ENCODE measurements around the gene TFB1M. TPM values are rescaled to one million over a fixed set of nuclear protein-coding genes. Genes with fewer than 3 reads are reported as not detected.
A peak's percentile ranks its signal among the peaks of the same experiment; 100 is the strongest.

TFB1M gene
- total RNA-seq, 6 experiments from 2014 or later, result 12.3 to 18.9 (median 16.2) TPM

DNA sequence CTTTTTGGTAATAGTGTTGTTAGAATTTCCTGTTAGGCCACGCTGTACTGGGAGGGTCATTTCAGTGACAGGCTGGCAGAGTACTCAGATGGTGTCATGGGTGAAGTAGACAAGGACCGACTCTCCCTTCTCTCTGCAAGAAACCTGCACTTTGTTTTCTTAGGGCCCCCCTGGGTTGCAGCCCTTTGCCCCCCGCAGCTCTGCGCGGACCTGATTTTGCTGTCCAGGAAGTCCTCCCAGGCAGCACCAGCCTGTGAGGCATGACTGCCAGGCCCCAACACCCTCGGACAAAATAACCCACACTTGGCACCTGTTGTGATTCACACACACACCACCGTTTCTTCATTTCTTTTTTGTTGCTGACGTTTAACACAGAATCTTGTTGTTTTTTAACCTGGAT lies 72.3 kb downstream of the TFB1M start:
- Histone ChIP-seq H3K27me3 (no peaks in the 10 kb centered on the region), H3K4me3 (no peak overlapping the region), H3K4me1 (no peaks in the 10 kb centered on the region), H3K36me3 (no peaks in the 10 kb centered on the region), H3K27ac (no peak overlapping the region), H3K9me3 (no peaks in the 10 kb centered on the region)
- intact Hi-C loops (cut with DNase I), result no loop called here
- 79% methylated on average over 3 of the region's 8 CpGs for WGBS (ENCODE audit: insufficient coverage, low coverage, low lambda C conversion rate, missing lambda C conversion rate)
- ATAC-seq (peak in 1 of 4 donors; percentile 14), DNase-seq (no peak)
- TF ChIP-seq, protein P1, sequence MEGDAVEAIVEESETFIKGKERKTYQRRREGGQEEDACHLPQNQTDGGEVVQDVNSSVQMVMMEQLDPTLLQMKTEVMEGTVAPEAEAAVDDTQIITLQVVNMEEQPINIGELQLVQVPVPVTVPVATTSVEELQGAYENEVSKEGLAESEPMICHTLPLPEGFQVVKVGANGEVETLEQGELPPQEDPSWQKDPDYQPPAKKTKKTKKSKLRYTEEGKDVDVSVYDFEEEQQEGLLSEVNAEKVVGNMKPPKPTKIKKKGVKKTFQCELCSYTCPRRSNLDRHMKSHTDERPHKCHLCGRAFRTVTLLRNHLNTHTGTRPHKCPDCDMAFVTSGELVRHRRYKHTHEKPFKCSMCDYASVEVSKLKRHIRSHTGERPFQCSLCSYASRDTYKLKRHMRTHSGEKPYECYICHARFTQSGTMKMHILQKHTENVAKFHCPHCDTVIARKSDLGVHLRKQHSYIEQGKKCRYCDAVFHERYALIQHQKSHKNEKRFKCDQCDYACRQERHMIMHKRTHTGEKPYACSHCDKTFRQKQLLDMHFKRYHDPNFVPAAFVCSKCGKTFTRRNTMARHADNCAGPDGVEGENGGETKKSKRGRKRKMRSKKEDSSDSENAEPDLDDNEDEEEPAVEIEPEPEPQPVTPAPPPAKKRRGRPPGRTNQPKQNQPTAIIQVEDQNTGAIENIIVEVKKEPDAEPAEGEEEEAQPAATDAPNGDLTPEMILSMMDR (IDR thresholded peaks at IDR 0.05), result no peak
- no peak for TF ChIP-seq POLR2A (IDR thresholded peaks at IDR 0.05)

DNA sequence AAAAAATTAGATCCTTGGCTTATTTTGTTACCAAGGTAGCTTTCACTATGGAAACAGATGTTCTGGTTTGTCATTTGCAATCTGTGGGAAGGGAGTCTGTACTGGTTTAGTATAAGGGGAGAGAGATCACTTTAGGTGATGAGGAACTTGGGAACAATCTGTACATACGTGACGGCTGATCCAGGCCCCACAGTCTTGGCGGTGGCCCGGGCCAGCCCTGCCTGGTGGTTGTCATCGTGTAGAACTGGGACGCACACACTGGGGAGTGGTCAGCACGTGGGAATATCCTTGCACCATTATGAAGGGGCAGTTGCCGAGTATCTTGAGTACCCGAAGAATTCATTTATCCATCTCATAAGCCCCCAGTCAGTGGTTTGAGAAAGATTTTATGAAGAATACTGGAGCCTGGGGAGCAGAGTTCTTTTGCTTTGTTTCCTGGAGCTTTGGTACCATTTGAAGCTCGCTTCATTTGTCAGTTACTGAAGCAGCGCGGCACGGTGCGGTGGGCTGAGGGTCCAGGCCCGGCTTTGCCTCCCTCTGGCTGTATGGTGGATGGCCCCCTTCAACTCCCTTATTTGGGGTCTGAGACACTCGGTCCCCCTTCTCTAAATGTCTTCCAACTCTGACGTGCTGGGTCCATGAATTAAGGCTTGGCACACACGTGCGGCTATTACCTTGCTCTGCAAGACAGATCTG lies 73.2 kb downstream of the TFB1M start:
- Histone ChIP-seq H3K9me3 (no peaks in the 10 kb centered on the region), H3K27me3 (no peaks in the 10 kb centered on the region), H3K36me3 (no peaks in the 10 kb centered on the region), H3K27ac (no peak overlapping the region), H3K4me3 (no peak overlapping the region), H3K4me1 (no peaks in the 10 kb centered on the region)
- ATAC-seq (no peak), DNase-seq (no peak)
- intact Hi-C loops (cut with DNase I), result no loop called here
- no peak for TF ChIP-seq POLR2A (IDR thresholded peaks at IDR 0.05)
- TF ChIP-seq, protein P1 (IDR thresholded peaks at IDR 0.05), result no peak
- WGBS (ENCODE audit: insufficient coverage, low coverage, low lambda C conversion rate, missing lambda C conversion rate), result no CpG with 5 or more reads among the region's 19 CpGs

DNA sequence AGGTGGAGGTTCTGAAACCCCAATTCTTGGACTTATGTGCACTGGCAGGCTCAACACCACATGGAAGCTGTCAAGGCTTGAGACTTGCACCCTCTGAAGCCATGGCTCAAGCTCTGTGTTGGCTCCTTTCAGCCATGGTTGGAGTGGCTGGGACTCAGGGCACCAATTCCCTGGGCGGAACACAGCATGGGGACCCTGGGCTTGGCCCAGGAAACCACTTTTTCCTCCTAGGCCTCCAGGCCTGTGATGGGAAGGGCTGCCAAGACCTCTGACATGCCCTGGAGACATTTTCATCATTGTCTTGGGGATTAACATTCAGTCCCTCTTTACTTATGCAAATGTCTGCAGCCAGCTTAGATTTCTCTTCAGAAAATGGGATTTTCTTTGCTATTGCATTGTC lies 76.7 kb downstream of the TFB1M start:
- no peak for DNase-seq
- Histone ChIP-seq H3K27me3 (no peaks in the 10 kb centered on the region), H3K36me3 (no peaks in the 10 kb centered on the region), H3K4me1 (no peaks in the 10 kb centered on the region), H3K9me3 (no peaks in the 10 kb centered on the region), H3K27ac (no peak overlapping the region), H3K4me3 (no peak overlapping the region)
- 40% methylated on average over 1 of the region's 1 CpG for WGBS (ENCODE audit: insufficient coverage, low coverage, low lambda C conversion rate, missing lambda C conversion rate)
- no peak for ATAC-seq
- TF ChIP-seq, protein P1 (IDR thresholded peaks at IDR 0.05), result no peak
- TF ChIP-seq POLR2A (IDR thresholded peaks at IDR 0.05), result no peak
- intact Hi-C loops (cut with DNase I), result no loop called here

DNA sequence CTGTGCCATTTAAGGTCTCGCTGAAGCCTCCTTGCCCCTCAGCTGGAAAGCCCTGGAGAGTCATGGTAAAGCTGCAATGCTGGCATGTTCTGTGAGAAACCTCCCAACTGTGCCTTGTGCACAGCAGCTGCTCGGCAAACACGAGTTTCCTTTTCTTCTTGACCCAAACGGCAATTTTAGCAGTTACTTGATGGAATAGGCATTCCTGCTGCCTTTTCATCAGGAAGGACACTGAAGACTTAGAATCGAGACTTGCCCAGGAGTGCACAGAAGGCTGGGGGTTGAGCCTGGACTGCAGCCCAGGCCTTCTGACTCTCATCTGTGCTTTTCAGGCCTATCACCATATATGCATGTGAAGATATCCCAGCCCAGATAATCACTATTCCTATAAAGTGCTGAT lies 79.2 kb downstream of the TFB1M start:
- intact Hi-C loops (cut with DNase I), result no loop called here
- TF ChIP-seq, protein P1 (IDR thresholded peaks at IDR 0.05), result no peak
- TF ChIP-seq POLR2A (IDR thresholded peaks at IDR 0.05), result no peak
- Histone ChIP-seq H3K27ac (no peak overlapping the region), H3K27me3 (no peaks in the 10 kb centered on the region), H3K9me3 (no peaks in the 10 kb centered on the region), H3K4me3 (no peak overlapping the region), H3K4me1 (no peaks in the 10 kb centered on the region), H3K36me3 (no peaks in the 10 kb centered on the region)
- ATAC-seq (no peak), DNase-seq (no peak)
- no CpG with 5 or more reads among the region's 5 CpGs for WGBS (ENCODE audit: insufficient coverage, low coverage, low lambda C conversion rate, missing lambda C conversion rate)

Measured in right lobe of liver (tissue), 6 donors.